MM.1S (cell line): ENCODE data around the gene CTTNBP2NL.

ENCODE experiments used
- DNase-seq: peaks from one replicate; pipeline ENCODE4 v3.0.0-alpha.2; 2015
- H2AFZ ChIP-seq: fragments of 300-600 bp; sonication (generic); 2 replicates; pipeline ENCODE4 v1.6.0; 2016; ENCODE audit warnings: antibody characterized with exemption, low read length
- H3F3A ChIP-seq: fragments of 300-600 bp; sonication (generic); 2 replicates; pipeline ENCODE4 v1.6.1; 2016; ENCODE audit warnings: mild to moderate bottlenecking, antibody characterized with exemption, low read length, moderate library complexity, mixed read lengths; ENCODE audit not compliant: insufficient read depth
- H3K27ac ChIP-seq: fragments of 300-600 bp; sonication (generic); 2 replicates; pipeline ENCODE4 v1.5.1; 2016; ENCODE audit warnings: mild to moderate bottlenecking, low read length
- H3K27me3 ChIP-seq: fragments of 300-600 bp; sonication (generic); replicated peaks from 2 replicates; pipeline ENCODE4 v1.6.0; 2016; ENCODE audit warnings: low read length; ENCODE audit not compliant: insufficient read depth
- H3K36me3 ChIP-seq: fragments of 300-600 bp; sonication (generic); replicated peaks from 2 replicates; pipeline ENCODE4 v1.6.1; 2016; ENCODE audit warnings: mild to moderate bottlenecking, low read length, mixed read lengths; ENCODE audit not compliant: insufficient read depth
- H3K4me1 ChIP-seq: fragments of 300-600 bp; sonication (generic); 2 replicates; pipeline ENCODE4 v1.6.1; 2016; ENCODE audit warnings: low read length, mixed read lengths
- H3K4me2 ChIP-seq: fragments of 300-600 bp; sonication (generic); 2 replicates; pipeline ENCODE4 v1.6.0; 2016; ENCODE audit warnings: low read depth, low read length
- H3K4me3 ChIP-seq: fragments of 300-600 bp; sonication (generic); 2 replicates; pipeline ENCODE4 v1.5.1; 2016; ENCODE audit warnings: low read length, mixed read lengths
- H3K79me2 ChIP-seq: fragments of 300-600 bp; sonication (generic); 2 replicates; pipeline ENCODE4 v1.6.1; 2016; ENCODE audit warnings: mixed run types, low read length, mixed read lengths
- H3K9ac ChIP-seq: fragments of 300-600 bp; sonication (generic); 2 replicates; pipeline ENCODE4 v1.6.1; 2016; ENCODE audit warnings: low read length, mixed read lengths
- H3K9me2 ChIP-seq: fragments of 300-600 bp; sonication (generic); replicated peaks from 2 replicates; pipeline ENCODE4 v1.6.1; 2016; ENCODE audit warnings: mild to moderate bottlenecking, low read length, mixed read lengths; ENCODE audit not compliant: insufficient read depth
- H3K9me3 ChIP-seq: fragments of 300-600 bp; sonication (generic); replicated peaks from 2 replicates; pipeline ENCODE4 v1.6.1; 2016; ENCODE audit warnings: mild to moderate bottlenecking, low read length, mixed read lengths; ENCODE audit not compliant: insufficient read depth
- H4K20me1 ChIP-seq: fragments of 300-600 bp; sonication (generic); 2 replicates; pipeline ENCODE4 v1.6.1; 2016; ENCODE audit warnings: mild to moderate bottlenecking, low read length, moderate library complexity, mixed read lengths; ENCODE audit not compliant: insufficient read depth
- CTCF ChIP-seq: fragments of 300-600 bp; sonication (generic); IDR thresholded peaks from 2 replicates; pipeline ENCODE4 v1.5.1; 2016; ENCODE audit warnings: antibody characterized with exemption, low read length, mixed read lengths
- EZH2 ChIP-seq: fragments of 300-600 bp; sonication (generic); optimal IDR thresholded peaks from 2 replicates; pipeline ENCODE3; 2017; ENCODE audit warnings: low read depth, mild to moderate bottlenecking, antibody characterized with exemption, low read length, mixed read lengths
- EZH2phosphoT487 ChIP-seq: fragments of 300-600 bp; sonication (generic); IDR thresholded peaks from 2 replicates; pipeline ENCODE4 v1.6.1; 2018; ENCODE audit warnings: antibody characterized with exemption, low read length

The CTTNBP2NL gene

GRCh38 chr1:112446411-112446810 is 50.4 kb downstream of the CTTNBP2NL start:
- H3K79me2 ChIP-seq = no peaks in the 10 kb centered on the region
- H3K4me2 ChIP-seq = peak overlapping the region; percentile 63; the same call in 1 of the 2 replicates
- H3K27ac ChIP-seq = no peak overlapping the region
- H3K4me3 ChIP-seq = no peak overlapping the region
- H3K9me2 ChIP-seq = no peaks in the 10 kb centered on the region
- H3K9ac ChIP-seq = no peak overlapping the region
- no peaks in the 10 kb centered on the region for H3F3A ChIP-seq
- no peaks in the 10 kb centered on the region for H3K27me3 ChIP-seq
- peak; percentile 7 for DNase-seq
- H3K36me3 ChIP-seq = no peaks in the 10 kb centered on the region
- no peaks in the 10 kb centered on the region for H4K20me1 ChIP-seq
- no peaks in the 10 kb centered on the region for H3K9me3 ChIP-seq
- H3K4me1 ChIP-seq = 0 out of 2 replicates have a peak, but pooled peaks cover 5% of the 10 kb centered on the region
- TF ChIP-seq EZH2 (no peak), CTCF (no peak), EZH2phosphoT487 (no peak)
- peak overlapping the region; percentile 42; the same call in 1 of the 2 replicates for H2AFZ ChIP-seq

DNA sequence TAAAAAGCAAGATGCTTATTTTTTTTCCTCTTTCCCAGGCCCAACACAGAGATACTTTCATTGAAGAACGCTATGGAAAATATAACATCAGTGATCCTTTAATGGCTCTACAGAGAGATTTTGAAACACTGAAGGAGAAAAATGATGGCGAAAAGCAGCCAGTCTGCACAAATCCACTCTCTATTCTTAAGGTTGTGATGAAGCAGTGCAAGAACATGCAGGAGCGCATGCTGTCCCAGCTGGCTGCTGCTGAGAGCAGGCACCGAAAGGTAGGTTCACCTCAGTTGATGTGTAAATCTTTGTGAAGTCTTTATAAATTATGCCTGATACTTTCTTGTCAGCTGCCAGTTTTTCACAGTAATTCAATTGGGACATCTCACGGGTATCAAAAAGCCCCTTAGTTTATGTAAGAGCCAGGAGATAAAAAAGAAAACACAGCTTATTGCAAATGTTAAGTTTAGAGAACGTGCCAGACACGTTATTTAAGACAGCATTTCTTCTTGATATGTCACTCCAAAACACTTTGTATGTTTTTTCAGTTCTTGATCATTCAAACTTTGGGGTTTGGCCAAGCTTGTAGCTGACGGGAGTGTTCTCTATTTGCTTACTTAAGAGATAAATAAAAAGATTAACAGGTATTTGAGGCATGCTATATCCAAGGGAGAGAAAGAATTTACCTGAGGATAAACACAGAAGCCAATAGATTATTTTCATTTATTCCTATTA is 53.1 kb downstream of the CTTNBP2NL start:
- H3K27ac ChIP-seq = no peak overlapping the region
- no peaks in the 10 kb centered on the region for H3F3A ChIP-seq
- H3K9ac ChIP-seq = no peak overlapping the region
- H3K79me2 ChIP-seq = no peaks in the 10 kb centered on the region
- no peaks in the 10 kb centered on the region for H3K9me2 ChIP-seq
- H3K27me3 ChIP-seq = no peaks in the 10 kb centered on the region
- no peaks in the 10 kb centered on the region for H3K36me3 ChIP-seq
- H3K9me3 ChIP-seq = no peaks in the 10 kb centered on the region
- no peaks in the 10 kb centered on the region for H4K20me1 ChIP-seq
- no peak overlapping the region for H3K4me2 ChIP-seq
- no peak for TF ChIP-seq EZH2phosphoT487
- TF ChIP-seq EZH2 = no peak
- no peak for TF ChIP-seq CTCF
- no peak overlapping the region for H2AFZ ChIP-seq
- no peak for DNase-seq
- H3K4me1 ChIP-seq = 0 out of 2 replicates have a peak, but pooled peaks cover 5% of the 10 kb centered on the region
- H3K4me3 ChIP-seq = no peak overlapping the region

- H3K9ac ChIP-seq = no peak overlapping the region
- H3K4me1 ChIP-seq = 0 out of 2 replicates have a peak, but pooled peaks cover 5% of the 10 kb centered on the region
- TF ChIP-seq EZH2 (no peak), CTCF (no peak)
- no peak overlapping the region for H3K4me3 ChIP-seq
- H3K27ac ChIP-seq = no peak overlapping the region
- H2AFZ ChIP-seq = no peak overlapping the region
- H3K27me3 ChIP-seq = no peaks in the 10 kb centered on the region
- H3K79me2 ChIP-seq = no peaks in the 10 kb centered on the region
- no peaks in the 10 kb centered on the region for H4K20me1 ChIP-seq
- no peaks in the 10 kb centered on the region for H3K9me3 ChIP-seq
- no peaks in the 10 kb centered on the region for H3F3A ChIP-seq
- H3K4me2 ChIP-seq = no peak overlapping the region
- no peaks in the 10 kb centered on the region for H3K9me2 ChIP-seq
- no peak for DNase-seq
- no peaks in the 10 kb centered on the region for H3K36me3 ChIP-seq
Observed at GRCh38 chr1:112449630-112449983, 53.6 kb downstream of the CTTNBP2NL start.
